COLO668 (cell line): ENCODE data around the gene CTNNA2.

Experiments used
- DNase-seq: peaks from one replicate; lab custom pipeline; 2025; ENCODE audit not compliant: unreplicated experiment; lab: John Stamatoyannopoulos, UW

The CTNNA2 gene

DNA sequence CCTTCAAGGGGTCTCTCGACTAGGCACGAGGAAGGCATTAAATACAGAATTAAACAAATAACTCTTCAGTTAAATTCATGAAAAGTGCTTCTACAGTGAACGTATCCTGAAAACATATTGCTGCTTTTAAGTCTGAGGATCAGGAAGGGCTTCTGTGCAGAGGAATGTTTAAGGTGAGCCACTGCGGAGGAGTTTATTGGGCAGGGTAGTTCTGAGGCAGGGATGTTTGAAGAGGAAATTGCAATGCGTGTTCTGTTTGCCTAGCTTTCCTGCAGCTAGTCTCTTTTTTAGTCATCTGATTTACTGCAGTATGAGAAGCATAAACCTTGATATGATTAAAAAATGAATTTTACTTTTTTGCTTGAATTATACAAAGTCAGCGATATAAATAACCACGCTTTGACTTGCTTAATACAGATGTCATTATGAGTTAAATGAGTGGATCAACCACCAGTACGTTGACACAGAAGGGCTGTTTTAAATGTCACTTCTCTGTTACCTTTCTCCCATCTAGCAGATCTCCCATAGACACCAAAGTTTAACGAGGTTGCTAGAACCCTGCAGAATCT, 98.7 kb downstream of the CTNNA2 start:
- DNase-seq = no peak

GRCh38 chr2:79612999-79613398, 100.1 kb downstream of the CTNNA2 start:
- no peak for DNase-seq

DNA sequence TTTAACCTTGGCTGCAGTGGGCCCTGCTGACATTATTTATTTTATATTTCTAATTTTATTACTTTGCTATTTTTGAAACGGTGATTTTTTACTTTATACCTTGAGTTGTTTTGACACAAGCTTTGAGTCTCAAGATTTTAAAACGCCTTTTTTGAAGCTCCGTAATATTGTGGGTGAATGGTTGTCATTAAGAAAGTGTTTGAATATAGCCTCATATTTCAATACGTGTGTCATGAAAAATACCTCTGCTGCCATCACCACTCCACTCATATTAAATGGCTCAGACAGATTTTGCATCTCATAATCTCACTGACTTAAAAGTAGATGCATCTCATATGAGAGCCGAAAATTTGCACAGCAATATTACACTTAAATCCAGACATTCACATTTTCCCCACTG, 106.6 kb downstream of the CTNNA2 start:
- DNase-seq = no peak

DNA sequence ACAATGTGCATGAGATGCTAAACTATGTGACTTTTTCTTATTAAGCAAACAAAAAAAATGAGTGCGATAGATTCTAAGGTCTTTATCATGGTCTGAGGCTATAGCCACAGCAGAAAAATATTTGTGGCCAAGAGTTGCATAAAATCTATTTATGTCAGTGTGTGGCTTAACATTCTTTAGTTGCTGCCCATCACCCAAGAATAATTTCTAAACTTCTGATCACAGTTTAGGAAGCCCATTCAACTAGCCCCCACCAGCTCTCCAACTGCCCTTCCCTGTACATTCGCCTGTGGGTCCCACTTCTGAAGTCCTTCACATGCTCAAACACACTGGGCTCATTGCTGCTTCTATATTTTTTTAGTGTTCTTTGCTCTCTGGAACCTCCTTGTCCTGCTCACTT, 107.1 kb downstream of the CTNNA2 start:
- no peak for DNase-seq

GRCh38 chr2:79620679-79621078, 107.8 kb downstream of the CTNNA2 start:
- DNase-seq = no peak

- DNase-seq = no peak
Observed at GRCh38 chr2:79621252-79621651, 108.4 kb downstream of the CTNNA2 start.

DNA sequence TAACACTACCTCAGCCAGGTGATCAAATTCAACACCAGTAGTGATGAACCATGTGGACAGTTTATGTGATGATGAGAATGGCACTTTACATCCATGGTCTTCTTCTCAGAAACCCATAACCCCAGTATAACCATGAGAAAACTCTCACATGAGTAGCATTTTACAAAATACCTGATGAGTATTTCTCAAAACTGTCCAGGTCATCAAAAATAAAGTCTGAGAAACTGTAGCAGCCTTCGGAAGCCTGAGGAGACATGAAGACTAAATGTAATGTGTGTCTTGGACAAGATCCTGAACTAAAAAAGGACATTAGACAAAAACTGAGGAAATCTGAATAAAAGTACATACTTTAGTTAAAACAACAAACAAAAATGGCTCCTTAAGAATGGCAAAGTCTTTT, 108.9 kb downstream of the CTNNA2 start:
- DNase-seq = no peak

GRCh38 chr2:79622508-79622907, 109.7 kb downstream of the CTNNA2 start:
- no peak for DNase-seq

DNA sequence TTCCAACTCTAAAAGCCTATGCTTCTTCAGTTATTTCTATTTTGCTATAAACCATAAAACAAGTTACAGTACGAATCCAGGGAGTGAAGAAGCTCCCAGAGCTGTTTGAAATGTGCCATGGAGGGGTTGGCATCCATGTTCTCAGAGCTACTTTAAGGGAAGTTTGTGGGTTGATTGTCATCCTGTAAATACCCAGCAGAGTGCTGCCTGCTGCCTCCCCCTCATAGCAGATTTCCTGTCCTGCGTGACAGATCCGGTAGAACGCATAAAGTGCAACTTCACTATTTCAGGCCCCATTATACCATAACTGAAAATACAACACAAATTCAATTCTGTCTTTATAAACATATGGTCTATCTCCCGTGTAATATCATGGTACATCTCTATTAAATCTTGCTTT, 114.4 kb downstream of the CTNNA2 start:
- DNase-seq = no peak

DNA sequence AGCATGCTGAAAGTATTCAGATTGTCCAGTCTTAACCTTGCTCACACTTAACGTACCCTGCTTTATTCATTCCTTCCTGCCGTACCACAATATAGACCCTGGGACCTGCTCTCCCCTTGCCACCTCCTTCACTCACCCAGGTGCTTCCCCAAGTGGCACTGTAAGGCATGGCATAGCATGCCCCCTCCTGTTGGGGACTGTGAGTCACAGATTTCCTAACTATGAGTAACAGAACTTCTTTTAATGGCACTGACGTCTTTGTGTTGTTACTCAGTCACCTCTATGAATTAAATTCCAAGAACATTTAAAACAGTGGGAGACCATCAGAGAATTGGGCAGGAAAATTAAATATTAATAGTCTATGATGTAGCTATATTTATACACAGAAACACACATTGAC, 117.2 kb downstream of the CTNNA2 start:
- DNase-seq = no peak

DNA sequence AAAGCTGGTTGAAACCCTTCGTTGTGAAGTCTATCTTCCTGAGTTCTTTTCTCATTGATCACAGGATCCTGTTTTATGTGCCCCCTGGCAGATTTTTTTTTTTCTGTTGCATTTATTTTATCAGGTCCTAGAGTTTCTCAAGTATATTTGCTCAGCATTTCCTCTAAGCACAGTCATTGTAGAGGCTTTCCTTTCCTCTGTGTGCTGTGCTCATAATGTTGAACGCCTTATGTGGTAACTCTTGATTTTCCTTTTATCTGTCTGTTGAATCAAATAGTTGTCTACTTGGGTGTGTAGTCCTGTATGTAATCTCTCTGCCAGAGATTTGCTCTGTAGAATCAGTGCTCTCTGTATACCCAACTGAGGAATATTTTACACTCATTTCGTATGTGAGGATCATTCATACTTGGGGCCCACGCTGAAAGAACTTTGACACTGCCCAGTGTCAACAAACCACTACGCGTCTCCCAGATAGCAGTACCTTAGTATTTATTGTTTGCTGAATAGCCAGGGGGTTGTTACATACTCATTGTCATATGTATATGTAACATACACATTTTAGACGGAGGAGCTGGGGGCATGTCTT, 118.2 kb downstream of the CTNNA2 start:
- no peak for DNase-seq

- no peak for DNase-seq
Observed at GRCh38 chr2:79638410-79638809, 125.6 kb downstream of the CTNNA2 start.

- no peak for DNase-seq
Observed at GRCh38 chr2:79638954-79639353, 126.1 kb downstream of the CTNNA2 start.

- no peak for DNase-seq
Observed at GRCh38 chr2:79640001-79640400, 127.2 kb downstream of the CTNNA2 start.

- no peak for DNase-seq
Observed at GRCh38 chr2:79649531-79649930, 136.7 kb downstream of the CTNNA2 start.

DNA sequence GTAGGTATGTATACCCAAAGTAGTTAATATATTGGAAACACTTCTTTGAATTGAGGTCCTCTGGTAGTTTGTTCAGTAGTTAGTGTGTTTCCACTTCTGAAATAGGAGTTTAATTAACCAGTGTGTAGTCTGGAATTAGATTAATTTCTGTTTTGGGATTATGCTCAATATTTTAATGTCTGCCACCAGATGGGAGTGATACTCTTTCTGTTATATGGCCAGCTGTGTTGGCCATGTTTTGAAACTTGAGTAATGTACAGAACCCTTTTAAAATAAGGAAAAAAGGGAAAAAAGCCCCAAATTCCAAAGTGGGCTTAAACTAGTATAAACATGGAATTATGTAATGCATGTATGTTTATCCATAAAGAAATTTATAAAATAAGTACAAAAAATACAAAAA, 147.7 kb downstream of the CTNNA2 start:
- no peak for DNase-seq

DNA sequence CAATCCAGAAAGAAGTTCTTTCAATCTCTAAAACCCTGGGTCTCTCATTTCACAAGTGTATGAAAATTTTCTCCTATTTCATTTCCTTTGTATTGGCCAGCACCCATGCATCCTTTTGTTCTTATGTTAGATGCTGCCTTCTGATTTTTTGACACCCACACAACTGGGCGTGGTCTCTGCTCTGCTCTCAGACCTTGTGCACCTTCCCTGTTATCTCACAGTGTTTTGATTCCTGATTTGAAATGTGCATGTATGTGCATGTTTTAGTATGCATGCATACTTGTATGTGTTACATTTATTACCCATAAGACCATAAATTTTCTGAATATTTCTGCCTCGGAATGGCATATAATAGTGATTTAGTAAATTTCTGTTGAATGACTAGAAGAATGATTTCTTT, 152.2 kb downstream of the CTNNA2 start:
- DNase-seq = no peak

- DNase-seq = no peak
Observed at GRCh38 chr2:79666430-79666829, 153.6 kb downstream of the CTNNA2 start.

DNA sequence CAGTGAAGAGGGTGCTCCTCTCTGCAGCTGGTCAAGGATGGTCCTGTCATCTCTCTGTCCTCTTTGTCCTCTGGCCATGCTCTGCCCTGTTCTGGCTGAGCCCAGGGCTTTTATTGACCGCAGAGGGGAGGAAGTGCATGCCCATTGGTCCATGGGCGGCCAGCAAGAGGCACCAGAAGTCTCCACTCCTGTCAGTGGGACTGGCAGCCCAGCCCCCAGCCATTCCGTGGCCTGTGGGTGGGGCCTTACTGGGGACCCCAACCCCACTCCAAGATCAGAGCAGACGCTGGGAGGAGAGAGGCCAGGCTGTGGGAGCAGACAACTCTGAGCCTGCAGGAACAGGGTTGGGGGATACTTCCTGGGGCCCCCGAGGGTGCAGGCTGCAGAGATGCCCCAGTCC, 156.9 kb downstream of the CTNNA2 start:
- no peak for DNase-seq

- no peak for DNase-seq
Observed at GRCh38 chr2:79670198-79670597, 157.3 kb downstream of the CTNNA2 start.

GRCh38 chr2:79686884-79687283, 174.0 kb downstream of the CTNNA2 start:
- DNase-seq = no peak

GRCh38 chr2:79695248-79695647, 182.4 kb downstream of the CTNNA2 start:
- no peak for DNase-seq

DNA sequence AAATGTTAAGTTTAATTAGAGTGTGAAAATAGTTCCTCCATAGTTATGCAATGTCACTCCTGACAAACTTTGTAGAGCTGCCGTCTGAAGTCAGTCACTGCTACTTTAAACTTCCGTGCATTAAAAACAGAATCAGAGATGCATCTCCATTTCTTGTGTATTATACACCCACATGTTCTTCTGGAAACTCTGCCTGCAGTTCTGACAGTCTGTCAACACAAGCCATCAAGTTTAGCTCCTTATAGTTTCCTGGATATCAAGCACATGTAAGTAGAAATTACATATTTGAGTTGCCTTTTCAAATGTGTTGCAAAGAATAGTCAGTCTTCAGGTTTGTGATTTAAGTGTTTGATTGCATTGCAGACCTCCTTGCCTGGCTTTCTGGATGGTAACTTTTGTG, 184.3 kb downstream of the CTNNA2 start:
- no peak for DNase-seq
